ENCODE measurements around the gene HIVEP3. TPM values are rescaled to one million over a fixed set of nuclear protein-coding genes. Genes with fewer than 3 reads are reported as not detected.

HIVEP3 gene
- polyA plus RNA-seq, 1 donor (not counting 4 experiments of a cell fraction or from before 2014, with no cell fraction given), result 1.1 TPM

DNA sequence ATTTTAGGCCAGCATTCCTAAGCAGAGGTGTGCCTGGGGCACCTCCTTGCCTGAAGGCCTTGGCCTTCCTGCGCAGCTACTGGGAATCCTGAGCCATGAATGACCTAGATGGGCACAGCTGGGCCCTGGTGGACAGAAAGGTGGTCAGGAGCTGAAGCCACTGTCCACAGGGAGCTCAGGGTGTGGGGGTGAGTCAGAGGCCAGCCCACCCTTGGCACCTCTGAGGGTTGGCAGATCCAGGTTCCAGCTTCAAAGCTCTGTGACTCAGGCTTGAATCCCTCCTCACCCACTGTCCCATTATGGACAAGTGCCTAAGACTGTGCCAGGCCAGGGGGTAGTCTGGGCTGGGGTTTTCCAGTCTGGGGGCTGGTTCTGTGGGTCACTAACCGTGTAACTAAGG lies 427.8 kb downstream of the HIVEP3 start:
- Histone ChIP-seq H3K4me3 (ENCODE audit: control insufficient read depth in 2 of 3, extremely low read depth in 1 of 3, insufficient read depth in 2 of 3, low read depth in 1 of 3, low read length in 3 of 3) (no peak overlapping the region), H3K4me2 (ENCODE audit: control insufficient read depth, extremely low read depth, insufficient read depth, low read depth, low read length) (no peak overlapping the region), H3K79me2 (ENCODE audit: control insufficient read depth, insufficient read depth, low read length) (no peaks in the 10 kb centered on the region), H3K9me1 (ENCODE audit: control insufficient read depth, extremely low read depth, insufficient read depth, low read length) (no peaks in the 10 kb centered on the region), H2AFZ (ENCODE audit: control insufficient read depth, low read length) (no peak overlapping the region), H3K4me1 (ENCODE audit: control insufficient read depth, extremely low read depth, insufficient read depth, low read length) (peaks cover 34% of the 10 kb centered on the region), H3K27ac (ENCODE audit: control insufficient read depth, insufficient read depth, low read length) (no peak overlapping the region), H3K27me3 (ENCODE audit: control insufficient read depth, extremely low read depth, insufficient read depth, low read length) (no peaks in the 10 kb centered on the region), H3K36me3 (ENCODE audit: control insufficient read depth in 2 of 2, extremely low read depth in 1 of 2, insufficient read depth in 2 of 2, low read length in 2 of 2) (no peaks in the 10 kb centered on the region), H4K20me1 (ENCODE audit: control insufficient read depth, extremely low read depth, insufficient read depth, low read length) (no peaks in the 10 kb centered on the region), H3K9me3 (ENCODE audit: control insufficient read depth, low read depth, low read length) (no peaks in the 10 kb centered on the region), H3K9ac (ENCODE audit: control insufficient read depth, extremely low read depth, insufficient read depth, low read length) (no peak overlapping the region)
- TF ChIP-seq, protein P1, sequence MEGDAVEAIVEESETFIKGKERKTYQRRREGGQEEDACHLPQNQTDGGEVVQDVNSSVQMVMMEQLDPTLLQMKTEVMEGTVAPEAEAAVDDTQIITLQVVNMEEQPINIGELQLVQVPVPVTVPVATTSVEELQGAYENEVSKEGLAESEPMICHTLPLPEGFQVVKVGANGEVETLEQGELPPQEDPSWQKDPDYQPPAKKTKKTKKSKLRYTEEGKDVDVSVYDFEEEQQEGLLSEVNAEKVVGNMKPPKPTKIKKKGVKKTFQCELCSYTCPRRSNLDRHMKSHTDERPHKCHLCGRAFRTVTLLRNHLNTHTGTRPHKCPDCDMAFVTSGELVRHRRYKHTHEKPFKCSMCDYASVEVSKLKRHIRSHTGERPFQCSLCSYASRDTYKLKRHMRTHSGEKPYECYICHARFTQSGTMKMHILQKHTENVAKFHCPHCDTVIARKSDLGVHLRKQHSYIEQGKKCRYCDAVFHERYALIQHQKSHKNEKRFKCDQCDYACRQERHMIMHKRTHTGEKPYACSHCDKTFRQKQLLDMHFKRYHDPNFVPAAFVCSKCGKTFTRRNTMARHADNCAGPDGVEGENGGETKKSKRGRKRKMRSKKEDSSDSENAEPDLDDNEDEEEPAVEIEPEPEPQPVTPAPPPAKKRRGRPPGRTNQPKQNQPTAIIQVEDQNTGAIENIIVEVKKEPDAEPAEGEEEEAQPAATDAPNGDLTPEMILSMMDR (optimal IDR thresholded peaks at IDR 0.05 in 1 of 3, IDR thresholded peaks at IDR 0.05 in 1 of 3, conservative IDR thresholded peaks at IDR 0.05 in 1 of 3; ENCODE audit: extremely low read depth in 1 of 3, insufficient read depth in 2 of 3, low read length in 3 of 3), result no peak
- TF ChIP-seq EZH2 (IDR thresholded peaks at IDR 0.05; ENCODE audit: low read length), result no peak
- FAIRE-seq, result no peak
- DNase-seq (ENCODE audit: low read depth, low spot score), result no peak
- dilution Hi-C loops (cut with MboI; ENCODE audit: extremely low pct_ligation_motif_present, low sequenced_read_pairs), result no loop called here

GRCh38 chr1:41489561-41489960 lies 429.2 kb downstream of the HIVEP3 start:
- Histone ChIP-seq H3K9me3 (ENCODE audit: control insufficient read depth, low read depth, low read length) (no peaks in the 10 kb centered on the region), H3K27me3 (ENCODE audit: control insufficient read depth, extremely low read depth, insufficient read depth, low read length) (no peaks in the 10 kb centered on the region), H3K4me3 (ENCODE audit: control insufficient read depth in 2 of 3, extremely low read depth in 1 of 3, insufficient read depth in 2 of 3, low read depth in 1 of 3, low read length in 3 of 3) (no peak overlapping the region), H2AFZ (ENCODE audit: control insufficient read depth, low read length) (no peak overlapping the region), H3K4me2 (ENCODE audit: control insufficient read depth, extremely low read depth, insufficient read depth, low read depth, low read length) (no peak overlapping the region), H3K36me3 (ENCODE audit: control insufficient read depth in 2 of 2, extremely low read depth in 1 of 2, insufficient read depth in 2 of 2, low read length in 2 of 2) (no peaks in the 10 kb centered on the region), H3K4me1 (ENCODE audit: control insufficient read depth, extremely low read depth, insufficient read depth, low read length) (peaks cover 34% of the 10 kb centered on the region), H3K9ac (ENCODE audit: control insufficient read depth, extremely low read depth, insufficient read depth, low read length) (no peak overlapping the region), H3K9me1 (ENCODE audit: control insufficient read depth, extremely low read depth, insufficient read depth, low read length) (no peaks in the 10 kb centered on the region), H3K79me2 (ENCODE audit: control insufficient read depth, insufficient read depth, low read length) (no peaks in the 10 kb centered on the region), H4K20me1 (ENCODE audit: control insufficient read depth, extremely low read depth, insufficient read depth, low read length) (no peaks in the 10 kb centered on the region), H3K27ac (ENCODE audit: control insufficient read depth, insufficient read depth, low read length) (no peak overlapping the region)
- DNase-seq (ENCODE audit: low read depth, low spot score) (no peak), FAIRE-seq (no peak)
- dilution Hi-C loops (cut with MboI; ENCODE audit: extremely low pct_ligation_motif_present, low sequenced_read_pairs), result no loop called here
- TF ChIP-seq, protein P1 (optimal IDR thresholded peaks at IDR 0.05 in 1 of 3, IDR thresholded peaks at IDR 0.05 in 1 of 3, conservative IDR thresholded peaks at IDR 0.05 in 1 of 3; ENCODE audit: extremely low read depth in 1 of 3, insufficient read depth in 2 of 3, low read length in 3 of 3), result no peak
- TF ChIP-seq EZH2 (IDR thresholded peaks at IDR 0.05; ENCODE audit: low read length), result no peak

All from keratinocyte (primary cell).